Cardiac muscle cell (in vitro differentiated cells and primary cell): ENCODE results near the gene ZNF554. TPM values are rescaled to one million over a fixed set of nuclear protein-coding genes. Genes with fewer than 3 reads are reported as not detected.

Experiments used
- DNase-seq, 2 donors: peaks; one replicate each; pipeline versions ENCODE4 v3.0.0 to v3.0.0-alpha.2; 2010 to 2017; ENCODE audit warnings: low read depth in 1 of 2, low spot score in 1 of 2
- H3K27ac ChIP-seq: fragments of 200-600 bp; sonication (generic); 2 replicates; pipeline ENCODE4 v1.5.1; 2016
- H3K27me3 ChIP-seq: fragments of 200-600 bp; sonication (generic); 2 replicates; pipeline ENCODE4 v1.6.0; 2016; ENCODE audit warnings: control low read depth
- H3K36me3 ChIP-seq: fragments of 200-600 bp; sonication (generic); 2 replicates; pipeline ENCODE4 v1.5.1; 2016; ENCODE audit warnings: control low read depth
- H3K4me1 ChIP-seq: fragments of 200-600 bp; sonication (generic); 2 replicates; pipeline ENCODE4 v1.8.1; 2017; ENCODE audit warnings: low read depth, mild to moderate bottlenecking, mixed run types
- H3K4me3 ChIP-seq: fragments of 200-600 bp; sonication (generic); 2 replicates; pipeline ENCODE4 v1.5.1; 2016; ENCODE audit warnings: mild to moderate bottlenecking
- H3K9me3 ChIP-seq: fragments of 200-600 bp; sonication (generic); 2 replicates; pipeline ENCODE4 v1.5.1; 2017; ENCODE audit warnings: low read depth, mild to moderate bottlenecking, control low read depth
- polyA plus RNA-seq: library from polyadenylated mRNA; unstranded; fragments of >200 nt; fragmentation: Nextera tagmentation; extraction: Ambion mirVana; gene quantifications from 2 replicates; pipeline ENCODE4 v1.2.1, GENCODE V29; 2016
- total RNA-seq: library from RNA; depleted of rRNA; stranded (reverse); fragments of >200 nt; gene quantifications from 2 replicates; pipeline ENCODE4 v1.2.3, GENCODE V29; 2016
- TF ChIP-seq, protein P1 (sequence below): IDR thresholded peaks from 2 replicates; pipeline ENCODE4 v1.5.1; 2012; ENCODE audit warnings: low read depth, mild to moderate bottlenecking, low read length

ZNF554 gene
- total and polyA plus RNA-seq, 2 experiments from 2014 or later: 11.1 to 18.2 TPM

DNA sequence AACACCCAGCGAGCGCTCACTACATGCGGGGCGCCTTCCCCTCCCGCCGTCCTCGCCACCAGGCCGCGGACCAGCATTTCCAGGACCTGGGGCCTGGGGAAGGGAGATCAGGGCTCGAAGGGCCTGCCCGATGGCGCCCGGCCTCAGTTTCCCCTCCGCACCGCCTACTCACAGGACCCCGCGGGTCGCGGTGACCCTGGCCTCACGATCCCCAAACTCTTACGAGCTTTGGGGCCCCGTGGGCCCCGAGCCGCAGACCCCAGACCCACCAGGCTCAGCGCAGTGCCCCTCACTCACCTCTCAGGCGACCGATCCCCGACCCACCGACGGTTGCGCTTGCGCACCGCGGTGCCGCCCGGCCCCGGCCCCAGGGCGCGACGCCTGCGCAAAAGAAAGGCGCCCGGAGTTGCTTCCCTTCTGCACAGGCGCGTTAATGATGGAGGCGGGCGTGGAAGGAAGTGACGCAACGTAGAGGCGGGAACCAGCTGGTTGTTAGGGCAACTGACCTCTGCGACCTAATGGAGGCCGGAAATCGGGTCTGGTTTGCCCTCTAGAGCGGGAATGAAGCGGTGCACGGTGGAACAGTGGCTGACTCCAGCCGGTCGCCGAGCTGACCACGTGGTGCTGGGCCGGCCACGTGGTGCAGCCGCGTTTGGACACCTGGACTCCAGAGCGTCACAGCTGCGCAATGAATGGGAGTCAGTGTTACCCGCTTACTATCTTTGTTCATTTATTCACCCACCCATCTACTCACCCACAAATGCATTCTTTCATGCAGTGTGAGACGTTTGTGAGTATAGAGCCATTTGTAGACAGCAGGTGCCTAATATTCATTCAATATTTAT is 36.5 kb upstream of the ZNF554 start, which contains the start of gene SGTA:
SGTA (minus strand) TSS at position 338 of the 845 bp plus-strand sequence. CDS start 14,205 bp downstream, outside the sequence.
- Histone ChIP-seq H3K36me3 (no peaks in the 10 kb centered on the region), H3K27me3 (no peaks in the 10 kb centered on the region), H3K27ac (peak within 1 kb of the TSS; percentile 79), H3K9me3 (no peaks in the 10 kb centered on the region), H3K4me1 (peaks cover 18% of the 10 kb centered on the region), H3K4me3 (peak within 1 kb of the TSS; percentile 81)
- TF ChIP-seq, protein P1, sequence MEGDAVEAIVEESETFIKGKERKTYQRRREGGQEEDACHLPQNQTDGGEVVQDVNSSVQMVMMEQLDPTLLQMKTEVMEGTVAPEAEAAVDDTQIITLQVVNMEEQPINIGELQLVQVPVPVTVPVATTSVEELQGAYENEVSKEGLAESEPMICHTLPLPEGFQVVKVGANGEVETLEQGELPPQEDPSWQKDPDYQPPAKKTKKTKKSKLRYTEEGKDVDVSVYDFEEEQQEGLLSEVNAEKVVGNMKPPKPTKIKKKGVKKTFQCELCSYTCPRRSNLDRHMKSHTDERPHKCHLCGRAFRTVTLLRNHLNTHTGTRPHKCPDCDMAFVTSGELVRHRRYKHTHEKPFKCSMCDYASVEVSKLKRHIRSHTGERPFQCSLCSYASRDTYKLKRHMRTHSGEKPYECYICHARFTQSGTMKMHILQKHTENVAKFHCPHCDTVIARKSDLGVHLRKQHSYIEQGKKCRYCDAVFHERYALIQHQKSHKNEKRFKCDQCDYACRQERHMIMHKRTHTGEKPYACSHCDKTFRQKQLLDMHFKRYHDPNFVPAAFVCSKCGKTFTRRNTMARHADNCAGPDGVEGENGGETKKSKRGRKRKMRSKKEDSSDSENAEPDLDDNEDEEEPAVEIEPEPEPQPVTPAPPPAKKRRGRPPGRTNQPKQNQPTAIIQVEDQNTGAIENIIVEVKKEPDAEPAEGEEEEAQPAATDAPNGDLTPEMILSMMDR: peak; percentile 45
- peak; percentile 99 to 100 for DNase-seq

DNA sequence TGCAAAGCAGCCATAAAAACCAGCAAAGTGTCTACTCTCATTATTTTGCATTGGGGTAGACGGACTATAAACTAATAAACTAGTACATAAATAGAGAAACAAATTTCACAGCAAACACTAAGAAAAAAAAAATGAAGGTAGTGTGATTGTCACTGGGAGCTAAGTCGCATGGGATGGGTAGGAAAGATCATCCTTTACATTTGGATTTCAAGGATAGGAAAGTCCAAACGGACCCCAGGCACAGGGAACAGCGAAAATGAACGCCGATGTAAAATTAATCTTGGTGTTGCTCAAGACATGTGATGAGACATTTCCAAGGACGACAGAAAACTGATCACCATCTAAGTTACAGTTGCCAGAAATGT is 35.9 kb upstream of the ZNF554 start:
- no peak for DNase-seq
- H3K4me1 ChIP-seq: peaks cover 18% of the 10 kb centered on the region
- TF ChIP-seq, protein P1: no peak
- H3K27me3 ChIP-seq: no peaks in the 10 kb centered on the region
- H3K27ac ChIP-seq: peak overlapping the region; percentile 79
- H3K36me3 ChIP-seq: no peaks in the 10 kb centered on the region
- no peaks in the 10 kb centered on the region for H3K9me3 ChIP-seq
- no peak overlapping the region for H3K4me3 ChIP-seq

DNA sequence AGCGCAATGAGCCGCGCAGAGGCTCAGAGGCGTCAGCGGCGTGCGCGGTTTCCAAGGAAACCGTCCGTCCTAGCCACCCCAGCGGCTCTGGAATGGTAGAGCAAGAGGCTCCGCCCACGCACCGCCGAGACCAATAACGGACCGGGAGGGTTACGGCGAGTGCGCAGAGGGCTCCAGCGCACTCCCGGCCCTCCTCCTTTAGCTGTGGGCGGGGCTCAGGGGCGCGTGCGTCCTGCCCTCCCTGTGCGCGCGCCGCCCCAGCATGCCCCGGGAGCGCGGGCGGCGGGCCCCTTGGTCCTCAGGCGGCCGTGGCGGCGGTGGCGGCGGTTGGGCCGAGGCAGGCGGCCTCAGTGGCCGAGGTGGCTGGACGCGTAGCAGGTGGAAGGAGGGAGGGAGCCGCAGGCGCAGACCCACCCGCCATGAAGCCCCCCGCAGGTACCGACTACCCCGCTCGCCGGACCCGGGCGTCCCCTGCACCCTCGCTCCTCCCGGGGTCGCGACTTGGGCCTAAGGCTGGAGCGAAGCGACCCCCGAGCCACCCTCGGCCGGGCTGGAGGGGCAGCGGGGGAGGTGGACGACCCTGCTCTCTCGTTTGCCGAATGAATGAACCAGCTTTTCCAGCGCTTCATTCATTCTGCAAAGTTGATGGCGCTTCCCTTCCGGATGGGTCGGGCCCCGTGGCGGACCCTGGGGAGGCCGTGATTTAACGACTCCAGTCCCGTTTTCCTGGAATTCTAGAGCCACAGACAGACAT is 34.2 kb upstream of the ZNF554 start, which contains the start of gene THOP1:
THOP1 (plus strand) TSS at position 260 of the 754 bp plus-strand sequence; CDS start at position 420, 160 bp downstream.
- DNase-seq: peak; percentile 99 to 100
- Histone ChIP-seq H3K9me3 (no peaks in the 10 kb centered on the region), H3K36me3 (no peaks in the 10 kb centered on the region), H3K4me3 (peak within 1 kb of the TSS; percentile 90), H3K4me1 (peaks cover 17% of the 10 kb centered on the region), H3K27ac (peak within 1 kb of the TSS; percentile 70), H3K27me3 (no peaks in the 10 kb centered on the region)
- TF ChIP-seq, protein P1: no peak

DNA sequence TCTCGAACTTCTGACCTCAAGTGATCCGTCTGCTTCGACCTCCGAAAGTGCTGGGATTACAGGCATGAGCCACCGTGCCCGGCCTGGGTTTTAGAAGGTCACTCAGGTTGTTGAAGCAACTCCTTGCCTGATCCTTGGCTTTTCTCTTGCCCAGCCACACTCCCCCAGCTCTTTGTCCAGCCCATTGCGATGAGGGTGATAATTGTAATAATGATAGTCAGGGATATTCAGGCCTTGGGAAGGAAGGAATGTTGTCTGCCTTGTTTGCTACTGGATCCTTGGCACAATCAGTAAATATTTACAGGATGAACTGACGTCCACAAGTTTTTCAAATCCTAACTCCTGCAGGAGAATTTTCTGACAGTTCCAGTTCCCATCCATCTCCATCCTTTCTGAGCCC is 32.6 kb upstream of the ZNF554 start:
- Histone ChIP-seq H3K36me3 (peaks cover 3% of the 10 kb centered on the region), H3K9me3 (no peaks in the 10 kb centered on the region), H3K4me1 (peaks cover 9% of the 10 kb centered on the region), H3K27me3 (no peaks in the 10 kb centered on the region), H3K4me3 (no peak overlapping the region), H3K27ac (no peak overlapping the region)
- no peak for DNase-seq
- TF ChIP-seq, protein P1: no peak

DNA sequence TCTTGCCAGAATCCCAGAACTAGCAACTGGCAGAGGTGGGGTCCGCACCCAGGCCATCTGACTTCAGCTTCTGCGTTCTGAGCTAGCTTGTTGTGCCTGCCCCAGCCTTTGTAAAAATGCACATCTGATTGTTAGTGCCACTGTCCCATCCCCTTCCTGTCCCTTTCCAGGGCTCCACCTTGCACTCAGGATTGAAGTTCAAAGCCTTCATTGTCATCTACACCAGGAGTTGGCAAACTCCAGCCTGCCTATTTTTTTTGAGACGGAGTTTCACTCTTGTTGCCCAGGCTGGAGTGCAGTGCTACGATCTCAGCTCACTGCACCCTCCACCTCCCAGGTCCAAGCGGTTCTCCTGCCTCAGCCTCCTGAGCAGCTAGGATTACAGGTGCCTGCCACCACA is 31.4 kb upstream of the ZNF554 start:
- Histone ChIP-seq H3K4me3 (no peak overlapping the region), H3K4me1 (peaks cover 6% of the 10 kb centered on the region), H3K27me3 (no peaks in the 10 kb centered on the region), H3K36me3 (peaks cover 9% of the 10 kb centered on the region), H3K27ac (no peak overlapping the region), H3K9me3 (no peaks in the 10 kb centered on the region)
- DNase-seq: no peak
- TF ChIP-seq, protein P1: no peak
